A549 (cell line): ENCODE measurements around the gene MRPL11. TPM values are rescaled to one million over a fixed set of nuclear protein-coding genes. Genes with fewer than 3 reads are reported as not detected.

Experiments
- ATAC-seq, 2 experiments: fragments of 200-7000 bp in 1 of 2; fragments of >200 bp in 1 of 2; cut with Nextera tagmentation in 1 of 2; cut with Tn5 transposase in 1 of 2; 3 replicates each; pipeline versions ENCODE4 v1.8.0 to v1.9.1; 2018 to 2020; ENCODE audit warnings: mild to moderate bottlenecking in 1 of 2, moderate library complexity in 1 of 2
- CTCF ChIA-PET: fragments of 300-600 bp; sonication (Branson Sonifier 250); formaldehyde crosslinking; extraction: SDS; loops from one replicate; lab custom pipeline; 2021; ENCODE audit warnings: antibody characterized with exemption, inconsistent platforms; lab: Yijun Ruan, JAX
- POLR2A ChIA-PET: fragments of 350-600 bp; formaldehyde crosslinking; extraction: SDS; loops from one replicate; lab custom pipeline; 2021; ENCODE audit warnings: antibody characterized with exemption, inconsistent platforms; lab: Yijun Ruan, JAX
- DNase-seq, 2 experiments: peaks; one replicate each; pipeline versions ENCODE4 v3.0.0 to v3.0.0-alpha.2; 2011 to 2016; ENCODE audit warnings: low read depth in 1 of 2, low spot score in 1 of 2
- FAIRE-seq: peaks from 2 replicates; lab custom pipeline; 2011; peaks lifted over from hg19 to GRCh38; lab: Jason Lieb, UNC
- H3K27ac ChIP-seq, 2 experiments: fragments of >200 bp; sonication (Bioruptor Twin); formaldehyde crosslinking; 3 replicates each; pipeline ENCODE4 v1.5.1; 2016 to 2017
- H3K4me1 ChIP-seq: fragments of >200 bp; sonication (Bioruptor Twin); formaldehyde crosslinking; 3 replicates; pipeline ENCODE4 v1.6.1; 2016
- H3K4me2 ChIP-seq: fragments of >200 bp; sonication (Bioruptor Twin); formaldehyde crosslinking; 3 replicates; pipeline ENCODE4 v1.6.1; 2016
- H3K4me3 ChIP-seq: fragments of >200 bp; sonication (Bioruptor Twin); formaldehyde crosslinking; 3 replicates; pipeline ENCODE4 v1.5.1; 2016
- H3K9me3 ChIP-seq: fragments of >200 bp; sonication (Bioruptor Twin); formaldehyde crosslinking; 3 replicates; pipeline ENCODE4 v1.6.1; 2016
- ATOH8 ChIP-seq: fragments of 250-450 bp; sonication (Bioruptor Pico); IDR thresholded peaks from 2 replicates; pipeline ENCODE4 v1.5.0; 2020; ENCODE audit warnings: low read depth, mild to moderate bottlenecking, moderate library complexity
- CBX2 ChIP-seq: fragments of 200-600 bp; sonication (generic); IDR thresholded peaks from 2 replicates; pipeline ENCODE4 v1.6.1; 2016; ENCODE audit warnings: low read depth, mild to moderate bottlenecking, borderline replicate concordance
- CEBPB ChIP-seq, 2 experiments: fragments of >200 bp in 1 of 2; sonication (Bioruptor Twin) in 1 of 2; formaldehyde crosslinking in 1 of 2; IDR thresholded peaks; 2 replicates each; pipeline ENCODE4 v1.6.1; 2012 to 2016
- CTCF ChIP-seq: fragments of >200 bp; sonication (Bioruptor Twin); formaldehyde crosslinking; IDR thresholded peaks from 3 replicates; pipeline ENCODE4 v1.5.1; 2016
- E2F6 ChIP-seq: IDR thresholded peaks from 2 replicates; pipeline ENCODE4 v1.6.1; 2012; ENCODE audit warnings: low read depth, borderline replicate concordance
- EP300 ChIP-seq, 2 experiments: fragments of >200 bp; sonication (Bioruptor Twin); formaldehyde crosslinking; IDR thresholded peaks; 2 replicates in 1 of 2; 3 replicates in 1 of 2; pipeline ENCODE4 v1.6.1; 2016 to 2017
- FOSB ChIP-seq: fragments of 250-450 bp; sonication (Bioruptor Pico); IDR thresholded peaks from 2 replicates; pipeline ENCODE4 v1.5.0; 2020; ENCODE audit warnings: mild to moderate bottlenecking, moderate library complexity
- GATA3 ChIP-seq: IDR thresholded peaks from 2 replicates; pipeline ENCODE4 v1.6.1; 2012; ENCODE audit warnings: borderline replicate concordance
- HDAC2 ChIP-seq: fragments of 200-600 bp; sonication (generic); IDR thresholded peaks from 2 replicates; pipeline ENCODE4 v1.6.1; 2016
- HEYL ChIP-seq: fragments of 250-450 bp; sonication (Bioruptor Pico); IDR thresholded peaks from 2 replicates; pipeline ENCODE4 v1.8.0; 2021; ENCODE audit warnings: mild to moderate bottlenecking, moderate library complexity
- HOXA7 ChIP-seq: fragments of 250-450 bp; sonication (Bioruptor Pico); IDR thresholded peaks from 2 replicates; pipeline ENCODE4 v1.5.0; 2020; ENCODE audit warnings: mild to moderate bottlenecking, moderate library complexity
- JUN ChIP-seq, 2 experiments: fragments of >200 bp; sonication (Bioruptor Twin); formaldehyde crosslinking; IDR thresholded peaks; 2 replicates in 1 of 2; 3 replicates in 1 of 2; pipeline ENCODE4 v1.6.1; 2016 to 2017
- JUNB ChIP-seq: fragments of >200 bp; sonication (Bioruptor Twin); formaldehyde crosslinking; IDR thresholded peaks from 2 replicates; pipeline ENCODE4 v1.6.1; 2016
- MAZ ChIP-seq: fragments of 150-350 bp; IDR thresholded peaks from 2 replicates; pipeline ENCODE4 v1.6.1; 2014; ENCODE audit warnings: antibody characterized with exemption, low read depth, low read length, borderline replicate concordance
- NPAS2 ChIP-seq: fragments of 250-450 bp; sonication (Bioruptor Pico); IDR thresholded peaks from 2 replicates; pipeline ENCODE4 v1.8.0; 2022; ENCODE audit warnings: mild to moderate bottlenecking, moderate library complexity, borderline replicate concordance
- RCOR1 ChIP-seq: fragments of 150-350 bp; IDR thresholded peaks from 2 replicates; pipeline ENCODE4 v1.6.1; 2014; ENCODE audit warnings: antibody characterized with exemption, low read length, low read depth
- REST ChIP-seq: fragments of 200-600 bp; sonication (generic); IDR thresholded peaks from 2 replicates; pipeline ENCODE4 v1.6.1; 2016; ENCODE audit warnings: antibody characterized with exemption, mild to moderate bottlenecking, moderate library complexity
- RFX5 ChIP-seq: fragments of 450-650 bp; IDR thresholded peaks from 2 replicates; pipeline ENCODE4 v1.7.1; 2014; ENCODE audit warnings: antibody characterized with exemption, mild to moderate bottlenecking, moderate library complexity
- RNF2 ChIP-seq: fragments of 200-600 bp; sonication (generic); IDR thresholded peaks from 2 replicates; pipeline ENCODE4 v1.6.1; 2016; ENCODE audit warnings: low read depth, mild to moderate bottlenecking, antibody characterized with exemption, moderate library complexity, borderline replicate concordance
- SREBF2 ChIP-seq: fragments of 450-650 bp; IDR thresholded peaks from 2 replicates; pipeline ENCODE4 v1.6.1; 2014; ENCODE audit warnings: mild to moderate bottlenecking, moderate library complexity
- TP53 ChIP-seq: fragments of 250-450 bp; sonication (Bioruptor Pico); IDR thresholded peaks from 2 replicates; pipeline ENCODE4 v1.5.0; 2021; ENCODE audit warnings: mild to moderate bottlenecking, moderate library complexity
- USF2 ChIP-seq: fragments of 450-650 bp; IDR thresholded peaks from 2 replicates; pipeline ENCODE4 v1.6.1; 2014; ENCODE audit warnings: antibody characterized with exemption
- ZC3H11A ChIP-seq: fragments of 450-650 bp; IDR thresholded peaks from 2 replicates; pipeline ENCODE4 v1.6.1; 2014; ENCODE audit warnings: antibody characterized with exemption, mild to moderate bottlenecking
- ZFP36 ChIP-seq: fragments of 450-650 bp; IDR thresholded peaks from 2 replicates; pipeline ENCODE4 v1.6.1; 2014; ENCODE audit warnings: borderline replicate concordance; ENCODE audit not compliant: partially characterized antibody
- ZNF302 ChIP-seq: fragments of 250-450 bp; sonication (Bioruptor Pico); IDR thresholded peaks from 2 replicates; pipeline ENCODE4 v1.9.0; 2021; ENCODE audit warnings: inconsistent platforms, mild to moderate bottlenecking, moderate library complexity
- WGBS: methylation state at CpG from one replicate; pipeline ENCODE4 v1.1.6; 2017; ENCODE audit errors: missing lambda C conversion rate; 5-methylcytosine and 5-hydroxymethylcytosine counted together
- polyA plus RNA-seq, 4 experiments: library from polyadenylated mRNA; depleted of rRNA in 3 of 4; stranded (reverse); fragments of >200 nt; fragmentation: RNase III in 1 of 4; extraction: RNeasy Plus Mini Kit Qiagen cat#74134 plus additional on column Dnase treatment in 1 of 4; gene quantifications; 2 replicates in 3 of 4; 3 replicates in 1 of 4; pipeline ENCODE4 v1.2.3, GENCODE V29; 2011 to 2017

The MRPL11 gene
- polyA plus RNA-seq, 2 of the 4 experiments (the other 2 are of a cell fraction), result 62.9 to 73.8 TPM

- no peak for TF ChIP-seq ATOH8
- no peak for TF ChIP-seq NPAS2 (CRISPR knock-in tag)
- no peak for TF ChIP-seq E2F6
- no peak for TF ChIP-seq EP300 (IDR thresholded peaks at IDR 0.05)
- TF ChIP-seq HOXA7 (CRISPR knock-in tag), result no peak
- no peak for TF ChIP-seq CBX2
- TF ChIP-seq REST, result no peak
- no peak for TF ChIP-seq FOSB
- no peak for TF ChIP-seq ZFP36
- no peak for TF ChIP-seq GATA3
- TF ChIP-seq TP53 (CRISPR knock-in tag), result no peak
- DNase-seq, result no peak
- ATAC-seq, result no peak; a peak in 1 of 6 replicates
- Histone ChIP-seq H3K4me1 (no peaks in the 10 kb centered on the region), H3K9me3 (no peaks in the 10 kb centered on the region), H3K4me3 (no peak overlapping the region), H3K4me2 (no peak overlapping the region), H3K27ac (no peak overlapping the region)
- ChIA-PET CTCF (interaction anchor here (1.0 to 57.7 kb wide), 4 partner anchors 7 to 68 kb away, joined by 3 to 1614 read pairs (median 809); partner anchors contain the start of genes MRPL11 and NPAS4), POLR2A (no interaction called here)
- FAIRE-seq, result no peak
- 17% methylated on average over 4 of the region's 4 CpGs for WGBS
These were observed 27.3 kb downstream of the MRPL11 start for GRCh38 chr11:66411323-66411722.

- no peak for ATAC-seq
- H3K4me3 ChIP-seq, result no peak overlapping the region
- POLR2A ChIA-PET, result no interaction called here
These were observed 28.5 kb downstream of the MRPL11 start for GRCh38 chr11:66410191-66410590.

GRCh38 chr11:66409226-66409625, 29.4 kb downstream of the MRPL11 start:
- 46% methylated on average over 7 of the region's 15 CpGs for WGBS
- DNase-seq, result no peak
- POLR2A ChIA-PET, result no interaction called here
- H3K4me1 ChIP-seq, result no peaks in the 10 kb centered on the region
- FAIRE-seq, result no peak
- CTCF ChIA-PET, result interaction anchor here (0.5 to 57.7 kb wide), 41 partner anchors 7 to 435 kb away, joined by 3 to 1614 read pairs (median 3); partner anchors contain the start of genes BRMS1, DPP3, MRPL11 and NPAS4
- H3K27ac ChIP-seq, result no peak overlapping the region; a peak in 1 of 6 replicates
- no peaks in the 10 kb centered on the region for H3K9me3 ChIP-seq
- peak overlapping the region; percentile 96 for H3K4me2 ChIP-seq
- no peak for ATAC-seq
- peak overlapping the region; percentile 47 for H3K4me3 ChIP-seq
- TF ChIP-seq CEBPB (IDR thresholded peaks at IDR 0.05), result no peak
- TF ChIP-seq RFX5, result no peak
- no peak for TF ChIP-seq ZNF302 (CRISPR knock-in tag)
- TF ChIP-seq JUN (IDR thresholded peaks at IDR 0.05), result no peak
- no peak for TF ChIP-seq RNF2
- no peak for TF ChIP-seq CTCF
- no peak for TF ChIP-seq TP53 (CRISPR knock-in tag)
- TF ChIP-seq MAZ, result no peak
- TF ChIP-seq SREBF2, result no peak
- no peak for TF ChIP-seq USF2
- no peak for TF ChIP-seq HEYL (CRISPR knock-in tag)
- TF ChIP-seq RCOR1, result no peak
- TF ChIP-seq HDAC2, result no peak
- TF ChIP-seq ZC3H11A, result no peak

More at GRCh38 chr11:66410191-66410590, 28.5 kb downstream of the MRPL11 start:
- no peaks in the 10 kb centered on the region for H3K4me1 ChIP-seq
- WGBS, result no CpG with 5 or more reads among the region's 12 CpGs
- H3K9me3 ChIP-seq, result no peaks in the 10 kb centered on the region
- FAIRE-seq (no peak), DNase-seq (no peak)
- CTCF ChIA-PET, result interaction anchor here (1.4 to 57.7 kb wide), 5 partner anchors 8 to 268 kb away, joined by 4 to 1614 read pairs (median 46); partner anchors contain the start of genes DPP3, MRPL11, NPAS4 and RBM4B
- TF ChIP-seq JUNB, result no peak
- H3K4me2 ChIP-seq, result no peak overlapping the region
- no peak overlapping the region for H3K27ac ChIP-seq
